Activated CD8-positive, alpha-beta memory T cell treated with anti-CD3 and anti-CD28 coated beads, Interleukin-2, amount 50 U/mL, for 48 hours (primary cell): ENCODE measurements around the gene LDLR.
"Not testable (repeated sequence)": the region's sequence is repeated elsewhere in the genome, so short reads cannot be mapped to it uniquely, and the experiment has no call there.

Experiments
- DNase-seq: peaks from one replicate; pipeline ENCODE4 v3.0.0-alpha.2; 2020

Gene LDLR

DNA sequence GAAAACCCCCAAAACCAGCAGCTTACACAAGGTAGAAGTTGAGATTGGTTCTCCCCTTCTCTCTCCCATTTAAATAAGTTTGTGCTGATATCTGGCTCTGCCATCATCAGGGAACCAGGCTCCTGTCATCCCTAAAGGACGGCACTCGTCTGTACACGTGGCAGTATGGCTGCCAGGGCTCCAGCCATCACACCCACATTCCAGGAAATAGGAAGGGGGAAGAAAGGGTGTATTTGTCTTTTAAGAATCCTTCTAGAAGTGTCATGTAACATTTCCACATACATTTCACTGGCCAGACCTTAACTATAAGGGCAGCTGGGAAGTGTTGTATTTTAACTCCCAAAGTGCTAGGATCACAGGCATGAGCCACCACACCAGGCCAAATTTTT, 56.3 kb downstream of the LDLR start:
- no peak for DNase-seq

DNA sequence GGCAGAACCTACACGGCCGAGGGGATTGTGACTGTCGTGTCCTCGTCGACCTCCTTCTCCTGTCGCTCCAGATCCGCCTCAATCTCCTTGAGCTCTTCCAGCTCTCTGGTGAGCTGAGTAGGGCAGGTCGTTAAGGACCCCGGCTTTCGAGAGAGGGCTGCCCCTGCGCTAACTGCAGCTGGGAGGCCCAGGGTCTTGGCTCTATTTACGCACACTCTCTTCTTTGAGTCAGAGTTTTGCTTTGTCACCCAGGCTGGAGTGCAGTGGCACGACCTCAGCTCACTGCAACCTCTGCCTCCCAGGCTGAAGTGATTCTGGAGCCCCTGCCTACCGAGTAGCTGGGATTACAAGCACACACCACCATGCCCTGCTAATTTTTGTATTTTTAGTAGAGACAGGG, 58.7 kb downstream of the LDLR start:
- no peak for DNase-seq

DNA sequence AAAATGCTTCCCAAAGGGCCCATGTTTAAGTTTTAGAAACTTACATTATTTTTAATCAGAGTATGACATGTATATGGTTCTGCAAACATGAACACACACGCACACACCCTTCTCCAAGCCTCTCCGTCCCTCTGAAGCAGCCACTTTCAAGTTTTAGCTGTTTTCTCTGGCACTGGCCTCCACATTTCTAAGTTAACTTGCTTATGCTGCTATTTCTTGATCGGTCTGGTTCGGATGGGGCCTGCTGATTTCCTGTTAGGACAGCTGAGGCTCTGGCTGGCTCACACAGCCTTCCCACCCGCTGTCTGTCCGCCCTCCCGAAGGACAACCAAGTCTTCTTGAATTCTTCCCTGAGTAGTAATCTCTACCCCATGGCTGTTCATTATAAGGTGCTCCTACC, 61.9 kb downstream of the LDLR start:
- no peak for DNase-seq

DNA sequence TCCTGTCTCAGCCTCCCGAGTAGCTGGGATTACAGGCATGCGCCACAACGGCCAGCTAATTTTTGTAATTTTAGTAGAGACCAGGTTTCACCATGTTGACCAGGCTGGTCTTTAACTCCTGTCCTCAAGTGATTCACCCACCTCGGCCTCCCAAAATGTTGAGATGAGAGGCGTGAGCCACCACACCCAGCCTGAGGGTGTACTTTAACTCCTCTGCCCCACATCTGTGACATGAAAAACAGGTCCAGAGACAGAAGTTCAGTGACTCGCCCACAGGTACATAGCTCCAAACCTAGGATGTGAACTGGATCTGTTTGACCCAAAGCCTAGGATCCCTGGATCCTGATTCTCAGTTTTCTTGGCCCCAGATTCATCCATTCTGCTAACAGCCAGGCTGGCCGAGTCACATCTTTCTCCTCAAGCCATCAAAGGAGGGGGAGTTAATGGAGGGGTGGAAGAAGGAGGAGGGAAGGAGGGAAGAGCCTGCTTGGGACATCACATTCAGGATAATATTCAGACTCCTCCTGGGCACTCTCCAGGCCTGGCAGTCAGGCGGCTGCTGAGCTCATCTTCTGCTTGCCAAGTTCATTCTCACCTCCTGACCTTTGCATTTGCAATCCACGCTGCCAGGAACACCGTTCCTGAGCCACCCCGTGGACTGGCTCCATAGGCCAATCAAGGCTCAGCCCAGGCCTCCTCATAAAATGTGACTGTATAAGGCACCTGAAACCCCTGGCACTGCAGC, 63.2 kb downstream of the LDLR start:
- DNase-seq: no peak

DNA sequence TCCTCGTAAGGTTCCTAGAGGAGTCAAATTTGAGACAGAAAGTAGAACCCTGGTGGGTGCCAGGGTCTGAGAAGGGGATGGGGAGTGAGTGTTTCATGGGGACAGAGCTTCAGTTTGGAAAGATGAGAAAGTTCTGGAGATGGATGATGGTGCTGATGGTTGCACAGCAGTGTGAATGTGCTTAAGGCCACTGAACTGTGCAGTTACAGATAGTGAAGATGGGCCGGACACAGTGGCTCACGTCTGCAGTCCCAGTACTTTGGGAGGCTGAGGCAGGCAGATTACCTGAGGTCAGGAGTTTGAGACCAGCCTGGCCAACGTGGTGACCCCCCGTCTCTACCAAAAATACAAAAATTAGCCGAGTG, 65.4 kb downstream of the LDLR start:
- no peak for DNase-seq

DNA sequence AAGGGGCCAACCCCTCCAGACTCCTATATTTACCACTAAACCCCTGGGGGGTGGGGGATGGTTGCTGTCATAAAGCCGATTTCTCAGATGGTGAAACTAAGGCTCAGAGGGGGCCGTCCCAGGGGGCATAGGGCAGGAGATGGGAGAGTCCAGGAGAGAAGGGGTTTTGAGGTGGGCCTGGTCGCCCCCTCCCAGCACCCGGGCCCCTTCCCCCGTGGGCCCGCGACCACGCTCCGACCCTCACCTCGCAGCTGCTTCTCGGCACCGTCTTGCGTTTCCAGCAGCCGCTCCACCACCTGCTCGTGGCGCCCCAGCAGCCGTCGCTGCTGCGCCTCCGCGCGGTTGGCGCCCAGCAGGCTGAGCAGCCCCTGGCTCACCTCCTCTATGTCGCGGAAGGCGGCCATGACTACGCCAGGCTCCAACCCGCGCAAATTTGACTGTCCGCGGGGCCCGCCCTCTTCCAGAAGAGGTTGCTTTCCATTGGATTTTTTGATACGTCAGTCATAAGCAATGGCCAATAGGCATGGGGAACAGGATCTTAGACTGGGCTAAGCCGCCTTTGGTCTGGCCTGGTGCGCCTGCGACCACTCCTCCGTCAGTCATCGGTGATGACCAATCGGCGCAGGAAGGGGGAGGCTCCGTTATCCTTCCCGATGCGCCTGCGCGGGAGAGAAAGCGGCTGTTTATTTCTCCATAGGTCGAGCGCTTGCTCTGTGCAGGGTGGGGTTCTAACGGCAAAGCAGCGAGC, 66.3 kb downstream of the LDLR start, which contains the start of gene SPC24:
SPC24 (minus strand) TSS at position 410 of the 748 bp plus-strand sequence; CDS start at position 404, 6 bp downstream.
- DNase-seq: peak; percentile 94

DNA sequence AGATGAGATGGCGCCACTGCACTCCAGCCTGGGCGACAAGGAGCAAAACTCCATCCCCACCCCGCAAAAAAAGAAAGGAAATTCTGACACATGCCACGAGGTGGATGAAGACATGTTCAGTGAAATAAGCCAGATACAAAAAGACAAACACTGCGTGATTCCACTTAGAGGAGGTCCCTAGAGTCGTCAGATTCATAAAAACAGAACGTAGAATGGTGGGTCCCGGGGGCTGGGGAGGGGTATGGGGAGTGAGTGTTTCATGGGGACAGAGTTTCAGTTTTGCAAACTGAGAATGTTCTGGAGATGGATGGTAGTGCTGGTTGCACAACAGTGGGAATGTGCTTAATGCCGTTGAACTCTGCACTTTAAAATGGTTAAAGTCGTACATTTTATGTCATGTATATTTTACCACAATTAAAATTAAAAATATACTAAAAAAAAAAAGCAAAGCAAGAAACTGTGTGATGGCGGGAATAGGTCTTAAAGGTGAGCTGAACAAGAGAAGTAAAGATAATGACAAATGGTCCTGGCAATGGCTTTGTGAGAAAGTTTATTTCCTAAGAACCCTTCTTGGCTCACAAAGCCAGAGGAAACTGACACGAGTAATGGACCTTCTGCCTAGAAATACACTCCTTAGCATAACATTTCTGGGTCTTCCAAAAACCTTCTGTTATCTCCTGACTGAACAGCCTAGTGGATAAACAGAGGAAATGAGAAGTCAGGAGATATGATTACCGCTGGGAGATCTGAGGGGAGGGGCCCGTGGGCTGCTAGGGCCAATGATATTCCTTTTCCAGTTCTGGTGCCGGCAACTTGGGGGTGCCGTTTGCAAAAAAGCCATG, 70.6 kb downstream of the LDLR start:
- DNase-seq: no peak

DNA sequence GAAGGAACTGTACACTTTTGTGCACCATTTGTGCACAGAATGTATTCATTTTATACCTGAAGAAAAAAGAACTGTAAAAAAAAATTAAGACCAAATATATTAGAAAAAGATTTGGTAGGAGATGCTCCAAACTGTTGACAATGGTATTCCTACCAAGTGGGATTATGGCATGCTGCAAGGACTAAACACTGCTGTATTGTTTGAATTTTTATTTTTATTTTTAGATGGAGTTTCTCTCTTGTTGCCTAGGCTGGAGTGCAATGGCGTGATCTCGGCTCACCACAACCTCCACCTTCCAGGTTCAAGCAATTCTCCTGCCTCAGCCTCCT, 71.1 kb downstream of the LDLR start:
- DNase-seq: not testable (repeated sequence)

DNA sequence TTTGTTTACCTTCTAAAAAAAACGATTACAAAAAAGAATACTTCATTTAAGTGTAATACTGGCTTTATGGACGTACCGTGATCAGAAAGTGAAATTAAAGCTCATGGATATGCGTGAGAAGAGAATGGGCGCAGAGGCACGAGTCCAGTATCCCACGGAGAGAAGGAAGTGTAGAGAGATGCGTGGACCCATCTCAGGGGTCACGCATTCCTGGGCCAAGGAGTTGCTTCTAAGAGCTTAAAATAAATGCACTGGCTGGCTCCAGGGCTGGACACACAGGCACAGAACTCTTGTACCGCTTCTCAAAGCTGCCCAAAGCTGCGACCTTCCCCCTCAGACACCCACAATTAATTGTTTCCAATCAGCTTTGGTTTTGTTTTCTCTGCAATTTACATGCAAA, 75.0 kb downstream of the LDLR start:
- no peak for DNase-seq

DNA sequence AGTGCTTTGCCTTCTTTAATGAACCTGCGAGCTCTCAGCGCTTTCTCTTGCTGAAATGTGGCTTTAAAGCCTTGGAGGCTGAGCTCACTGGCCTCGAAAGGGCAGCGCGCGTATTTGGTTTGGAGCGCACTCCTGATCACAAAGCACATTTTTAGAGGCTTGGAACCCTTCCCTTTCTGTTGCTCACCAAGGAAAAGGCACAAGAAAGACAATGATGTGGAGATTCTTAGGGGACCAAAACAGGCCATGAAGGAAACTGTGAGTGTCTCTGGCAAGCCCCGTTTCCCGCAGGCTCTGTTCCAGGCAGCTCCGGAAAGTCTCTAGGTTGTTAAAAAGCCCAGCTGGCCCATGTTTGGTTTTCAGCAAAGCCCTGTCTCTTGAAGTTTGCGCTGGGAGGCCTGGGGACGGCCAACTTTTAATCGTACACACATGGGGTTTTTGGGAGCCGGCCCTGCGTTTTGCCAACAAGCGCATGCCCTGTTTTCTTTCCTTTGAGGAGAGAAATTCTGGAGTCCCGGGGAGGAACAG, 75.7 kb downstream of the LDLR start:
- no peak for DNase-seq

DNA sequence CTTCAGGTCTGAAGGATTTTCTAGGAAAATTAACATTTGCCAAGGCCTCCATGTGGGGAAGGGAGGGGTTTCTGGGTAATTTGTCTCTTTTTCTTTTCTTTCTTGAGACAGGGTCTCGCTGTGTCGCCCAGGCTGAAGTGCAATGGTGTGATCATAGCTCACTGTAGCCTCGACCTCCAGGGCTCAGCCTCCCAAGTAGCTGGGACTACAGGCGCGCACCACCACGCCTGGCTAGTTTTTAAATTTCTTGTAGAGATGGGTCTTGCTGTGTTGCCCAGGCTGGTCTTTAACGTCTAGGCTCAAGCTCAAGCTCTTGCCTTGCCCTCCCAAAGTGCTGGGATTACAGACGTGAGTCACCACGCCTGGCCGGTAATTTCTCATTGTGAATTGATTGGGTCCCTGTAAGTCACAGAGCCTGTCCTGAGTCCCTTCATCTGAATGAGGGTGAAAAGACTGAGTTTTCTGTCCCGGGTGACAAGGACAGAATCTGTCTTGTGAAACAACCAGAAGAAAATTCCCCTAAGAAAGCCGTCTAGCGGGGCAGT, 76.3 kb downstream of the LDLR start:
- DNase-seq: no peak

DNA sequence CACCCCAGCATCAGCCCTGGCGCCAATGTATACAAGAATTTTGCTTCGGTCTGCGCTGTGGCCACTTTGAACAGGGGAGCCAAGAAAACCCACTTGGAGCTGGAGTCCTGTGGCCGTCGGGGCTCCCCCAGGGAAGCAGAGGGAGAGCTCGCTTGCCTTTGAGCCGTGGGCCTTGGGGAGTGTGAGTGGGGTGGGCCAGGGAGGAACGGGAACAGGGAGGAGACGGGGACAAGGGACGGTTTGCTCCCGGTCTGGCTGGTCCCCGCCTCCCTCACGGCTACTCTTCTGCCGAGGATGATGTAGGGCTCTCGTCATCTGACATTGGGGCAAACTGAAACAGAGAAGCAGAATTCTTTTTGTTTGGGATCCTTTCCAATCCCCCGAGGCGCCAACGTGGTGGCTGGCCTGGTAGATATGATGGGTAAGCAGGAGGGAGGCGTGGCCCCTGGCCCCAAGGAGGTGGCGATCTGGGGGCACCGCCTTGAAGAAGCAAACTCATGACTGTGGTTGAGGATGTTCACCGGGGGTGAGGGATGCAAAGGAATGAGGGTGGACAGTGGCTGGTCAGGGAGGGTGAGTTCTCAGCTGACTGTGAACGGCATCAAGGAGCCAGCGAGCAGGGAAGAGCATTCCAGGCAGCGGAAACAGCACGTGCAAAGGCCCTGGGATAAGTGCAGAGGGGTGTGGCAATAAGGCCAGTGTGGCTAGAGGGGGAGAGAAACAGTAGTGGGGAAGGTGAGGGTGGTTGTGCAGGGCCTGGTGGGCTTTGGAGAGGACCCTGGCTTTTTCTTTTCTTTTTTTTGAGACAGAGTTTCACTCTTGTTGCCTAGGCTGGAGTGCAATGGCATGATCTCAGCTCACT, 77.2 kb downstream of the LDLR start:
- no peak for DNase-seq

DNA sequence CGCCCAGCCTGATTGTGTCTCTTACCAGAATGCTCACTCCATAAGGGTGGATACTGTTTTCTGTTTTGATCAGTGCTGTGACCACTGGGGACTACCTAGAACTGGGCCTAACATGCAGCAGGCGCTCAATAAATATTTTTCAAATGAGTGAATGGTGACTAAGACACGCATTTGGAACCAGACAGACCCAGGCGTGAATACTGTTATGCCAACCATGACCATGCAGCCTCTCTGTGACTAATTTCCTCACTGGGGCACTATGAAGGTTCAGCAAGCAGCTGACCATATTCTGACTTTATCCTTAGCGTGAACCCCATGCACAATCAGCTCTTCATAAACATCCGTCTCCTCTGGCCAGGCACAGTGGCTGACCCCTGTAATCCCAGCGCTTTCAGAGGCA, 79.3 kb downstream of the LDLR start:
- DNase-seq: no peak

DNA sequence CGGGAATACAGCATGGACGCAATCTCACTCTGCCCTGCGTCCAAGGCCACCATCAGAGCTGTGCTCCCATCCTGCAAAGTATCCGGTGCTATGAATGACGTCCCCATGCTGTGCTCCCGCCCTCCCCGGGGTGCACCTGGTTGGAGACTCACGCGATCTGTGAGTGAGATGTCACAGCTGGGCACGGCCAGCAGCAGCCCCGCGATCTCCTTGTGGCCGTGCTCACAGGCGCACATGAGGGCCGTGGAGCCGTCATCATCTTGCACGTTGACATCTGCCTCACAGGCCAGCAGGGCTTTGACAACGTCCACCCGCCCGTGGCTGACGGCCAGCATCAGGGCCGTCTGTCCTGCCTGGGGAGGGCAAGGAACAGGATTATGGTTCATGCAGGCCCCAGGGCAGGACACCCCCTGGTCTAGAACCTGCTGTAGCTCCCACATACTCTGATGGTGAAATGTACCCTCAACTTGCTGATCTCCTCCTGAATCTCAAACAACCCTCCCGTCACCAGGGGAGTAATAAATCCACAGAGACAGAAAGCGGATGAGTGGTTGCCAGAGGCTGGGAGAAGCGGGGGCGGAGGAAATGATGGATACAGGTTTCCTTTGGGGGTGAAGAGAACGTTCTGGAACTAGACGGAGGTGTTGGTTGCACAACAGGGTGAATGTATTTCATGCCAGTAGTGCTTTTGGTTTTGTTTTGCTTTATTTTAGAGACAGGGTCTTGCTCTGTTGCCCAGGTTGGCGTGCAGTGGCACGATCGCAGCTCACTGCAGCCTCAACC, 80.8 kb downstream of the LDLR start:
- DNase-seq: no peak

DNA sequence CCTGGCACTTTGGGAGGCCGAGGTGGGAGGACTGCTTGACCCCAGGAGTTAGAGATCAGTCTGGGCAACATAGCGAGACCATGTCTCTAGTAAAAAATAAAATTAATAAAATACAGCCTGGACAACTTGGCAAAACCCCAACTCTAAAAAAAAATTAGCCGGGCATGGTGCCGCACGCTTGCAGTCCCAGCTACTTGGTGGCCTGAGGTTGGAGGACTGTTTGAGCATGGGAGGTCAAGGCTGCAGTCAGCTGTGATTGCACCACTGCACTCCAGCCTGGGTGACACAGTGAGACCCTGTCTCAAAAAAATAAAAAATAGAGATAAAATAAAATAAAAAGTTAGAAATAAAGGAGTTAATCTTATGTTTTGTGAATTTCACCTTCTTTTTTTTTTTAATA, 81.9 kb downstream of the LDLR start:
- DNase-seq: no peak

DNA sequence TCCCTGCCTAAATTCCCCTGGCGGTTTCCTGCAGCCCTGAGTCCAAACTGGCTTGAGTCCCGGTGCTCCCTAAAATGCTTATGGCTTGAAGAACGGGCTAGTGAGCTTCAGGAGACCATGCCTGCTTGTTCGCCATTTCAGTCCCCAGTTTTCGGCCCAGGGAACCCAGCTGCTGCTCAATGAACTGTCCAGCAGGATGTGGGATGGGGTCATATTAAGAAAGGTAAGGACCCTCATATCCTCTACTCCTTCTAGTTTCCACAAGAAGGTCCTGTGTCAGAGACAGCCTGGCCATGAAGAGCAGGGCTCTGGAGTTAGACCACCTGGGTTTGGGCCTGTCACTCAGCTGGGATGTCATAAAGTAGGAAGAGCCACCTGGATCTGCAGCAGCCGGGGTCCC, 83.3 kb downstream of the LDLR start:
- no peak for DNase-seq

DNA sequence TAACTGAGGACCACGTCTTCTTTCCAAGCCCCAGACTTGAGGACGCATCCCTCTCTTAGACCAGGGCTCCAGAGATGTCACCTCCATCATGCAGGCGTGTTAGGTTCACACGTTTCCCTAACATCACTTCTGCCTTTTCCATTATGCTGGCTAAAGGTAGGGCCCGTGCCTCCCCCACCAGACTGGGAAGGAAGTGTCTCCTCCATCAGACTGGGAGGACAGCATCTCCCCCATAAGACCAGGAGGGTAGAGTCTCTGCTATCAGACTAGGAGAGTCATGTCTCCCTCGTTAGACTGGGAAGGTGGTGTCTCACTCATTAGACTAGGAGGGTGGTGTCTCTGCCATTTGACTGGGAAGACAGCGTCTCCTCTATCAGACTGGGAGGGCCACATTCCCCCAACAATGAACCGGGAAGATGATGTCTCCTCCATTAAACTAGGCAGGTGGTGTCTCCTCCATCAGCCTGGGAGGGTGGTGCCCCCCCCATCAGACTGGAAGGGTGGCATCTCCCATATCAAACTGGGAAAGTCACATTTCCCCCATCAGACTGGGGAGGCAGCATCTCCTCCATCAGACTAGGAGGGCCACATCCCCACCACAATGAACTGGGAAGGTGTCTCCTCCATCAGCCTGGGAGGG, 84.4 kb downstream of the LDLR start:
- no peak for DNase-seq

DNA sequence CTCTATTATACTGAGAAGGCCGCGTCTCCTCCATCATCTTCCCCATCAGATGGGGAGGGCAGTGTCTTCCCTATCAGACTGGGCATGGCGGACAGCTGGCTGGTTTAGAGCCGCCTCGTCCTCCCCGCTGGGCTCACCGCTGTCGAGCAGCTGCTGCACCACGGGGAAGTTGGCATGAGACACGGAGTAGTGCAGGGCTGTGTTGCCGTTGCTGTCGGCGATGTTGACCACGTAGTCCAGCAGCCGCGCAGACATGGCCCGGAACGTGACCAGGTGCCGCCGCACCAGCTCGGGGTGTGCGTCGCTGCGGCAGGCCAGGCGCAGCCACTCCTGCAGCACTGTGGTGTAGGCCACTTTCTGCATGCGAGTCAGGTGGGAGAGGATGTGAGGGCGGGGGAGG, 85.1 kb downstream of the LDLR start:
- DNase-seq: no peak

DNA sequence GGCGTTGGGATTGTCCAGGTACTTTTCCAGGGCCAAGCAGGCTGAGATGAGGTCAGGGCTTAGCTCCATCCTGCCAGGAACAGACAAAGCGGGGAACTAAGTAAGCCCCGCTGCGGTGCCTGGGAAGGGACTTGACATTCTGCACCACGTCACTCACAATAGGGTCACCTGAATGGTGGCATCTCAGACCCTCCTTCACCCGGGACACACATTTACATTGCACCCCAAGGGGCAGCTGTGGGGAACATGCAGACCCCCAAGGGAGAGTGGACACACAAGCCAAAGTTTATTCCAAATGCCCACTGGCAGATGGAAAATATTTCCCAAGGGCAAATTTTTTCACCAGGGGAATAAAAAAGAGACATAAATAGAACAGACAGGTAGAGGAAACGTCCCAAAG, 86.7 kb downstream of the LDLR start:
- no peak for DNase-seq

DNA sequence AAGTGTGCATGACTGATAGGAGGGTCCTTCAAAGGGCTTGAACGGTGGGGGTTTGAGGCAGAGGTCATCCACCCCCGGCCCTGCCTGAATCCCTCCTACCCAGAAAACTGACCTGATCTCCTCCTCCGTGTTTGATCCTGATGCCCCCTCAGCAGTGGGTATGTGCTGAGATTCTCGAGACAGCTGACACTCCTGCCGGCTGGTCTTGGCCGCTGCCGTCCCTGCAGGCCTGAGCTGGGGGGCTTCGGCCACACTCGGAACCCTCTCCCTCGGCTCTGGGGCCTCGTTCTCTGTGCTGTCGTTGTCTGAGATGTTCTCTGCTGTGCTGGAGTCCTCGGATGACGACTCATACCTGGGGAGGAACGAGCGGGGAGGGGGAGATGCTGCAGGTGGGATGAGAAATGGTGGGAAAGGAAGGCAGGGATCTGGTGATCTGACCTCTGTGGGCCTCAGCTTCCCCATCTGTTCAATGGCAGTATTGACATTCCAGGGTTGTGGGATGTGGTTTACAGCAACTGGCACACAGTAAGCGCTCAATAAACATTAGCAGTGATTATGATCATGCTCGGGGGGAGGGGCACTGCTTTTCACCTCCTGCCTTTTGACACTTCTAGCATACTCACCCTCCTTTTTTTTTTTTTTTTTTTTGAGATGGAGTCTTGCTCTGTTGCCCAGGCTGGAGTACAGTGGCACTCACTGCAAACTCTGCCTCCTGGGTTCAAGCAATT, 87.4 kb downstream of the LDLR start:
- DNase-seq: no peak
